Activated CD8-positive, alpha-beta memory T cell treated with anti-CD3 and anti-CD28 coated beads, Interleukin-2, amount 50 U/mL, for 48 hours (primary cell): ENCODE measurements around the gene WDR86.

Experiments used
- DNase-seq: peaks from one replicate; pipeline ENCODE4 v3.0.0-alpha.2; 2020

The WDR86 gene

GRCh38 chr7:151409667-151410404 lies at the start of gene WDR86:
TSS of gene WDR86 (minus strand) at chr7:151410038. CDS start at chr7:151409589, 449 bp downstream.
- no peak for DNase-seq

- DNase-seq = no peak
Measured at GRCh38 chr7:151457534-151457933, 47.7 kb upstream of the WDR86 start.

- no peak for DNase-seq
Measured at GRCh38 chr7:151456782-151457181, 46.9 kb upstream of the WDR86 start.

- DNase-seq = peak; percentile 40
Measured at GRCh38 chr7:151456276-151456675, 46.4 kb upstream of the WDR86 start.

- no peak for DNase-seq
Measured at GRCh38 chr7:151455690-151456089, 45.9 kb upstream of the WDR86 start.

- peak; percentile 37 for DNase-seq
Measured at GRCh38 chr7:151454932-151455530, 45.2 kb upstream of the WDR86 start.

- no peak for DNase-seq
Measured at GRCh38 chr7:151454305-151454704, 44.5 kb upstream of the WDR86 start.

- peak; percentile 41 for DNase-seq
Measured at GRCh38 chr7:151453326-151453791, 43.5 kb upstream of the WDR86 start.

GRCh38 chr7:151452680-151453325 lies 43.0 kb upstream of the WDR86 start:
- peak; percentile 42 for DNase-seq

- DNase-seq = peak; percentile 47
Measured at GRCh38 chr7:151451626-151452571, 42.1 kb upstream of the WDR86 start.

GRCh38 chr7:151451156-151451555 lies 41.3 kb upstream of the WDR86 start:
- no peak for DNase-seq

GRCh38 chr7:151449990-151450389 lies 40.2 kb upstream of the WDR86 start:
- DNase-seq = no peak

- peak; percentile 88 for DNase-seq
Measured at GRCh38 chr7:151448261-151449252, 38.7 kb upstream of the WDR86 start.

GRCh38 chr7:151447901-151448260 lies 38.0 kb upstream of the WDR86 start:
- DNase-seq = no peak

GRCh38 chr7:151447312-151447711 lies 37.5 kb upstream of the WDR86 start:
- DNase-seq = no peak

- DNase-seq = no peak
Measured at GRCh38 chr7:151446412-151446811, 36.6 kb upstream of the WDR86 start.

- no peak for DNase-seq
Measured at GRCh38 chr7:151444632-151445031, 34.8 kb upstream of the WDR86 start.

- DNase-seq = no peak
Measured at GRCh38 chr7:151442776-151443496, 33.1 kb upstream of the WDR86 start.

GRCh38 chr7:151440799-151441445 lies 31.1 kb upstream of the WDR86 start:
- no peak for DNase-seq
